AML-193 (cell line): ENCODE measurements around the gene CCDC43.
"Not testable (repeated sequence)": the region's sequence is repeated elsewhere in the genome, so short reads cannot be mapped to it uniquely, and the experiment has no call there.

Experiments used
- DNase-seq, 2 experiments: peaks; one replicate each; lab custom pipeline; 2025; lab: John Stamatoyannopoulos, UW

The CCDC43 gene

GRCh38 chr17:44666006-44666405, 23.6 kb downstream of the CCDC43 start:
- DNase-seq = no peak

- DNase-seq = no peak
These were observed 24.7 kb downstream of the CCDC43 start for GRCh38 chr17:44664867-44665266.

- no peak for DNase-seq
These were observed 26.5 kb downstream of the CCDC43 start for GRCh38 chr17:44663095-44663494.

- DNase-seq = no peak
These were observed 27.7 kb downstream of the CCDC43 start for GRCh38 chr17:44661835-44662234.

GRCh38 chr17:44655983-44656710, 33.4 kb downstream of the CCDC43 start, which contains the start of gene MEIOC:
MEIOC (plus strand) TSS chr17:44656468; CDS start chr17:44656614, 146 bp downstream.
- no peak for DNase-seq

GRCh38 chr17:44653954-44654353, 35.6 kb downstream of the CCDC43 start:
- DNase-seq = no peak

- DNase-seq = no peak
These were observed 36.2 kb downstream of the CCDC43 start for GRCh38 chr17:44653384-44653783.

GRCh38 chr17:44652727-44653126, 36.8 kb downstream of the CCDC43 start:
- DNase-seq = no peak

- DNase-seq = no peak
These were observed 38.3 kb downstream of the CCDC43 start for GRCh38 chr17:44651228-44651627.

- DNase-seq = no peak
These were observed 40.6 kb downstream of the CCDC43 start for GRCh38 chr17:44648963-44649362.

- DNase-seq = no peak
These were observed 41.8 kb downstream of the CCDC43 start for GRCh38 chr17:44647736-44648135.

- no peak for DNase-seq
These were observed 43.3 kb downstream of the CCDC43 start for GRCh38 chr17:44646280-44646679.

GRCh38 chr17:44645341-44645740, 44.2 kb downstream of the CCDC43 start:
- DNase-seq = no peak

- DNase-seq = no peak
These were observed 46.7 kb downstream of the CCDC43 start for GRCh38 chr17:44642834-44643233.

GRCh38 chr17:44637066-44637465, 52.5 kb downstream of the CCDC43 start:
- DNase-seq = peak; percentile 7 to 19

- peak; percentile 91 to 96 for DNase-seq
These were observed 53.0 kb downstream of the CCDC43 start for GRCh38 chr17:44636562-44636961.

GRCh38 chr17:44634401-44634800, 55.2 kb downstream of the CCDC43 start:
- not testable (repeated sequence) for DNase-seq

GRCh38 chr17:44633998-44634397, 55.6 kb downstream of the CCDC43 start:
- DNase-seq = no peak

- no peak for DNase-seq
These were observed 58.9 kb downstream of the CCDC43 start for GRCh38 chr17:44630703-44631102.

GRCh38 chr17:44629314-44629713, 60.3 kb downstream of the CCDC43 start:
- DNase-seq = no peak

GRCh38 chr17:44628243-44629188, 61.1 kb downstream of the CCDC43 start:
- DNase-seq = no peak

GRCh38 chr17:44627513-44628242, 61.9 kb downstream of the CCDC43 start:
- no peak for DNase-seq
